GM21737 (cell line): ENCODE data around the gene SUGCT.
"Not testable (repeated sequence)": the region's sequence is repeated elsewhere in the genome, so short reads cannot be mapped to it uniquely, and the experiment has no call there.

Experiments used
- ATAC-seq: cut with Tn5 transposase; IDR thresholded peaks from one replicate; pipeline ENCODE4 v1.9.1; 2021; ENCODE audit warnings: mild to moderate bottlenecking, moderate library complexity; ENCODE audit not compliant: unreplicated experiment

SUGCT gene

GRCh38 chr7:40602351-40602750 is 467.5 kb downstream of the SUGCT start:
- not testable (repeated sequence) for ATAC-seq

- ATAC-seq: no peak
Measured at GRCh38 chr7:40604601-40605438, 470.0 kb downstream of the SUGCT start.

GRCh38 chr7:40608321-40609075 is 473.7 kb downstream of the SUGCT start:
- no peak for ATAC-seq

- no peak for ATAC-seq
Measured at GRCh38 chr7:40610461-40610860, 475.7 kb downstream of the SUGCT start.

- no peak for ATAC-seq
Measured at GRCh38 chr7:40611095-40611871, 476.5 kb downstream of the SUGCT start.

- ATAC-seq: no peak
Measured at GRCh38 chr7:40612298-40612697, 477.5 kb downstream of the SUGCT start.

- ATAC-seq: no peak
Measured at GRCh38 chr7:40619647-40620046, 484.8 kb downstream of the SUGCT start.

- no peak for ATAC-seq
Measured at GRCh38 chr7:40621592-40621998, 486.8 kb downstream of the SUGCT start.

GRCh38 chr7:40622941-40623501 is 488.2 kb downstream of the SUGCT start:
- ATAC-seq: no peak

- ATAC-seq: no peak
Measured at GRCh38 chr7:40623863-40624262, 489.1 kb downstream of the SUGCT start.

GRCh38 chr7:40627361-40627760 is 492.6 kb downstream of the SUGCT start:
- not testable (repeated sequence) for ATAC-seq

- ATAC-seq: no peak
Measured at GRCh38 chr7:40629891-40630290, 495.1 kb downstream of the SUGCT start.

GRCh38 chr7:40634118-40634517 is 499.3 kb downstream of the SUGCT start:
- ATAC-seq: no peak

- no peak for ATAC-seq
Measured at GRCh38 chr7:40638545-40639320, 503.9 kb downstream of the SUGCT start.

GRCh38 chr7:40640566-40640965 is 505.8 kb downstream of the SUGCT start:
- ATAC-seq: no peak

GRCh38 chr7:40641701-40642100 is 506.9 kb downstream of the SUGCT start:
- ATAC-seq: no peak

- ATAC-seq: no peak
Measured at GRCh38 chr7:40643664-40644063, 508.9 kb downstream of the SUGCT start.

- no peak for ATAC-seq
Measured at GRCh38 chr7:40644454-40645188, 509.8 kb downstream of the SUGCT start.

- no peak for ATAC-seq
Measured at GRCh38 chr7:40645197-40645596, 510.4 kb downstream of the SUGCT start.

- ATAC-seq: no peak
Measured at GRCh38 chr7:40646717-40647116, 511.9 kb downstream of the SUGCT start.
